ENCODE results near the gene ARHGDIB.

GRCh38 chr12:14972816-14973215 lies 11.4 kb upstream of the ARHGDIB start, which contains the start of gene PDE6H:
- TF ChIP-seq YY1 (IDR thresholded peaks at IDR 0.05; ENCODE audit: insufficient read depth, insufficient read length) (no peak), ZNF274 (IDR thresholded peaks at IDR 0.05; ENCODE audit: low read depth, low read length) (no peak)
